HG03442 (cell line): ENCODE results near the gene INPP4B.

ENCODE experiments used
- ATAC-seq: cut with Tn5 transposase; IDR thresholded peaks from one replicate; pipeline ENCODE4 v1.9.1; 2021; ENCODE audit warnings: mild to moderate bottlenecking, moderate library complexity; ENCODE audit not compliant: unreplicated experiment

Gene INPP4B

GRCh38 chr4:142497606-142498005 is 348.5 kb downstream of the INPP4B start:
- no peak for ATAC-seq

DNA sequence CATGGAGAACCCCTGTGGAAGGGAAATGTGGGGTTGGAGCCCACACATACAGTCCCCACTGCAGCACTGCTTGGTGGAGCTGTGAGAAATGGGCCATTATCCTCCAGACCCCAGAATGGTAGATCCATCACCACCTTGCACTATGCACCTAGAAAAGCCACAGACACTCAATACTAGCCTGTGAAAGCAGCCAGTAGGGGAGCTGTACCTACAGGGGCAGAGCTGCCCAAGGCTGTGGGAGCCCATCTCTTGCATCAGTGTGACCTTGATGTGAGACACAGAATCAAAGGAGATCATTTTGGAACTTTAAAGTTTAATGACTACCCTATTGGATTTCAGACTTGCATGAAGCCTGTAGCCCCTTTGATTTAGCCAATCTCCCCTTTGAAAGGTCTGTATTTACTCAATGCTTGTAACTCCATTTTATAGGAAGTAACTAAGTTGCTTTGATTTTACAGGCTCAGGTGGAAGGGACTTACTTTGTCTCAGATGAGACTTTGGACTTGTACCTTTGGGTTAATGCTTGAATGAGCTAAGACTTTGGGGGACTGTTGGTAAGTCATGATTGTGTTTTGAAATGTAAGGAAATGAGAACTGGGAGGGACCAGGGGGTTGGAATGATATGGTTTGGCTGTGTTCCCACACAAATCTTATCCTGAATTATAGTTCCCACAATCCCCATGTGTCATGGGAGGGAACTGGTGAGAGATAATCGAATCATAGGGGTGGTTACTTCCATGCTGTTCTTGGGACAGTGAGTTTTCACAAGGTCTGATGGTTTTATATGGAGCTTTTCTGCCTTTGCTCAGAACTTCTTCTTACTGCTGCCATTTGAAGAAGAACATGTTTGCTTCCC is 352.6 kb downstream of the INPP4B start:
- ATAC-seq = no peak

DNA sequence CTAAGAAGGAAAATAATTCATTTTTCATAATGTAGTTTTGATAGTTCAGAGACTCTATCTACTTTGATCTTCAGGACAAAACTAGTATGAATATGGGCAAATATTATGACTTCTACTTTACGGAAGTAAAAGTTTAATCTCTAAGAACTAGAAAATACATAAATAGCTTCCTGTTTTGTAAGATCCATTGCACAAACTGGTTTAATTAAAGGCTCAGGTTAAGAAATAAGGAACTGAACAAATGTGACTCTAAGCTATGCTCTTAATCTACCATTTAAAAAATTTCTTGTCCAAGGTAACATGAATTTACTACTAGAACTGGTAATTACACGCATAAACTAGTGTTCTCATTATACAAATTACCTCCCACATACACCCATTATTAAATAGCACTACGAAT is 360.6 kb downstream of the INPP4B start:
- ATAC-seq = no peak

DNA sequence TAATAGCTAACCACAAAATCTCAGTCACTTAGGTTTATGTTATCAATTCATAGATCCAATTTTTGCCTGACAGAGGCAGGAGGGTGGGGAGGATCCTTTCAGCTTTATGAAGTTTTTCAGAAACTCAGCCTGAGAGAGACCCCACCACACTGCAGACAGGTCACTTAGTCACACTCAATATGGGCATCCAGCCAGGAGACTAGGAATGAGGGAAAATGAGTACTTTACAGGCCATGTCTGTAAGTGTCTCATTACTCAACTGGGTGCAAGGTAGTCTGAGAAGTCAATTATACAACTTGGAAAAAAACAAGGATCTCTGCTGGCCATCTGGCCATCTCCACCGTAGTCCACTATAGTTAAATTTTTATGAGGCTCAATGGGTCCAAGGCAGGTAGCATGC is 365.9 kb downstream of the INPP4B start:
- ATAC-seq = no peak

DNA sequence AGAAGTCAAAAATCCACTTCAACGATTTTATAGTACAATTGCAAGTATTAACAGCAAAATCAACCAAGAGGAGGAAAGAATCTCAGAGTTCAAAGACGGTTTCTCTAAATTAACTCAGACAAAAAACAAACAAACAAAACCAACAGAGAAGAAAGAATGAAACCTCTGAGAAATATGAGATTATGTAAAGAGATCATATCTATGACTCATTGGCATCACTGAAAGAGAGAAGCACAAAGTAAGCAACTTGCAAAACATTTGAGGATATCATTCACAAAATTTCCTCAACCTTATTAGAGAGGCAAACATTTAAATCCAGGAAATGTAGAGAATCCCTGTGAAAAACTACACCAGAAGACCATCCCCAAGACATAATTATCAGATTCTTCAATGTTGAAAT is 370.4 kb downstream of the INPP4B start:
- ATAC-seq = no peak

DNA sequence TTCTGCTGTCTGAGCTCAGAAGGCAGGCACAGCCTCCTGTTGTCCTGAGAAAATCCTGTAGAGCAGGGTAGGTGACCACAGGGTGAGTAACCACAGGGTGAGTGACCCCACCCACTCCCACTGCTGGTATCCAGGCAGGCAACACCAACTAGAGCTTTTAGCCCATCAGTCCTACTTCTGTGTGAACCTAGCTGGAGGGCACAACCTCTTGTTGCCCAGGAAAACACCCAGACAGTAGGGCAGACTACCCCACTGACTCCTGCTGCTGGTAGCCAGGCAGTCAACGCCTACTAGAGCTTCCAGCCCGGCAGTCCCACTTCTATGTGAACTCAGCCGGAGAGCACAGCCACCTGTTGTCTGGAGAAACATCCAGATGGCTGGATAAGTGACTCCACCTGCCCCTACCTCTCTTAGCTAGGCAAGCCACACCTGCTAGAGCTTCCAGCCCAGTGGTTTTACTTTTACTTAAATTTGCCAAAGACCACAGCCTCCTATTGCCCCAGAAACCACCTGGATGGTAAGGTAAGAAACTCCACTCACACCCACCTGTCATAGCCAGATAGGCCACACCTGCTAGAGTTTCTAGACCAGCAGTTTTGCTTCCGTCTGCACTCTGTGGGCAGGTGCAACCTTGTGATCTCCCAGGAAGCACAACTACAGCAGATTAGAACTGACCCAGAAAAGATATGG is 371.6 kb downstream of the INPP4B start:
- ATAC-seq = no peak

DNA sequence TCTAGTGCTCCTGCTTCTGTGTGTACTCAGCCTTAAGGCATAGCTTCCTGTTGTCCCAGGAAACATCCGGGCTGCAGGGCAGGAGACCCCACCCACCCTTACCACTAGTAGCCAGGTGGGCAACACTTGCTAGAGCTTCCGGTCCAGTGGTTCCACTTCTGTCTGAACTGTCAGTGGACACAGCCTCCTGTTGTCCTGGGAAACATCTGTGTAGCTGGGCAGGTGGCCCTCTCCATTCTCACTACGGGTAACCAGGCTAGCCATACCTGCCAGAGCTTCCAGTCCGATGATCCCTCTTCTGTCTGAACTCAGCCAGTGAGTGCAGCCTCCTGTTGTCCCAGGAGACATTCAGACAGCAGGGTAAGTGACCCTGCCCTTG is 372.2 kb downstream of the INPP4B start:
- ATAC-seq = no peak

GRCh38 chr4:142473218-142473959 is 372.7 kb downstream of the INPP4B start:
- ATAC-seq = no peak

GRCh38 chr4:142467088-142467487 is 379.0 kb downstream of the INPP4B start:
- ATAC-seq = no peak

DNA sequence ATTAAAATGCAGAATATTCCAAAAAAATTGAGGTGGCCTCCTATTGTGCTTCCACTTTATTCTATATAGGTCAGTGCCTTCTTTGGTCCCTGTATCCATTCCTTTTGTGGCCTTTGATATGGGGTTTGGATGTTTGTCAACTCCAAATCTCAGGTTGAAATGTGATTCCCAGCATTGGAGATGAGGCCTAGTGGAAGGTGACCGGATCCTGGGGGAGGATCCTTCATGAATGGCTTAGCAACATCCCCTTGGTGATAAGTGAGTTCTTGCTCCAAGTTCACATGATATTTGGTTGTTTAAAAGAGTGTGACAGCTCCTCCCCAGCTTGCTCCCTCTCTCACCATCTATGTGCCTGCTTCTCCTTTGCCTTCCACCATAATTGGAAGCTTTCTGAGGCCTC is 380.6 kb downstream of the INPP4B start:
- no peak for ATAC-seq

DNA sequence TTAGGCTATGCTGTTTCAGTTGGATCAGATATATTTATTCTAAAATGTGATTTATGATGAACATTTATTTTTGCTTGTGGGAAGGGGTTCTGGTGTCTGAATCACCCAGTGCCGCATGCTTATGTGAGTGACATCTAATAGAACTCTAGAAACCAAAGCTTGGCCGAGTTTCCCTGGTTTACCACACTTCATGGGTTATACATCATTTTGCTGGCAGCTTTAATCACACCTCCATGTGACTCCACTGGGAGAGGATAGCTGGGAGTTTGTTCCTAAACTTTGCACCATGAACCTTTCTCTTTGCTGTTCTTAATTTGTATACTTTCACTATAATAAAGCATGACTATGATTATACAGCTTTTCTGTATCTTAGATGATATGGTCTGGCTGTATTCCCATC is 382.9 kb downstream of the INPP4B start:
- ATAC-seq = no peak

- no peak for ATAC-seq
Measured at GRCh38 chr4:142452161-142452855, 393.8 kb downstream of the INPP4B start.

DNA sequence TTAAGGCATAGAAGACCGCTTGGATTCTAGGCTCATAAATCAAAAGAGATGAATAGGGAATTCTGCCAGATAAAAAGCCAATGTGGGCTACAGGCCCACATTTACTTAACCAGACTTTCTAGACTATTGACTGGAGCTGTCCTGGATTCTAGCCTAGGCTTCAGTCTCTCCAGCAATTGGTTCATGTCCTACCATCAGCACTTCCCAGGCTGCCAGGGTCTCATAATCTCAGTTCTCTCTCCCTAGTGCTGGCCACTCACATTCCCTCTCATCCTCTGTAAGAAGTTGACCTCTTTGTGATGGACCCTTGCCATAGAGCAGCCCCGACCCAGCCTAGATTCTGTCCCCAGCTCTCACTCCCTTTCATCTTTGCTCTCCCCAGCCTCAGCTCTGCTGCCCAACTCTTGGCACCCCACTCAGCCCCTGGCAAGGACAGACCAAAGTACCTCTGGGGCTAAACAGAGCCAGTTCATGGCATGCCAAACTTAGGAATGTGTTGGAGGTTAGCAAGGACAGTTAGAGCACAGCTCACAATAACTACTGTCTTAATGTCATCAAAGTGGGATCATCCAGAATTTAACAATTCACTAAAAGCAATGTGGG is 396.2 kb downstream of the INPP4B start:
- no peak for ATAC-seq

- ATAC-seq = no peak
Measured at GRCh38 chr4:142447009-142447408, 399.1 kb downstream of the INPP4B start.

DNA sequence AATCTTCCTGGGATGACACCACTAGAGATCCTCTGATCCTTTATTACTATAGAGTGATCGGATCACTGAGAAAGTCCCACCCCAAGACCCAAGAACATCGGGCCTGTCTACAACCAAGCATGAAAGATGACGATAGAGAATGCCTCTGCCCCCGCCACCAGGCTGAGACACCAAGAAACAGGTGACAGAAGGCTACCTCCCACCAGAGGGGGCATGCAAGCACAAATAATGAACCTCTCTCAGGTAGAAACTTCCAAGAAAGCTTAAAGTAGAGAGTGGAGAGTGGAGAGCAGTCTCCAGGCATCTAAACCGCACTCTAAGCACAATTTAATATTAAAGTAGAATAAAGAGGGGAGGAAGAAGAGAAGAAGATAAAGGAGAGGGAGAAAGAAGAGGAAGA is 402.6 kb downstream of the INPP4B start:
- no peak for ATAC-seq

DNA sequence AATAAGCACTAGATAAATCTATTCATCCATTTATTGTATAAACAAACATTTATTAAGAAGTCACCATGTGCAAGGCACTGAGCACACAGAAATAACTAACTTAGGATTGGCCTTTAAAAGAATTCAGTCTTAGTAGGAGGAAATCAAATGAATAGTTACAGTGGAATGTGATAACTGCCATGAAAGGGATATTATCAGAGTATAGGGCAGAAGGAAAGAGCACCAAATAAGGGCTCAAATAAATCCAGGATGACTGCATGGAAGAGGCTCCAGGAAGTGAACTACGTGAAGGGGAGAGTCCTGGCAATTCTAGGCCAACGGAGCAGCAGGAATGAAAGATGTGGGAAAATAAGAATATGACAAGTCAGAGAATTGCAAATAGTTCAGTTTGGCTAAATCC is 406.0 kb downstream of the INPP4B start:
- no peak for ATAC-seq

DNA sequence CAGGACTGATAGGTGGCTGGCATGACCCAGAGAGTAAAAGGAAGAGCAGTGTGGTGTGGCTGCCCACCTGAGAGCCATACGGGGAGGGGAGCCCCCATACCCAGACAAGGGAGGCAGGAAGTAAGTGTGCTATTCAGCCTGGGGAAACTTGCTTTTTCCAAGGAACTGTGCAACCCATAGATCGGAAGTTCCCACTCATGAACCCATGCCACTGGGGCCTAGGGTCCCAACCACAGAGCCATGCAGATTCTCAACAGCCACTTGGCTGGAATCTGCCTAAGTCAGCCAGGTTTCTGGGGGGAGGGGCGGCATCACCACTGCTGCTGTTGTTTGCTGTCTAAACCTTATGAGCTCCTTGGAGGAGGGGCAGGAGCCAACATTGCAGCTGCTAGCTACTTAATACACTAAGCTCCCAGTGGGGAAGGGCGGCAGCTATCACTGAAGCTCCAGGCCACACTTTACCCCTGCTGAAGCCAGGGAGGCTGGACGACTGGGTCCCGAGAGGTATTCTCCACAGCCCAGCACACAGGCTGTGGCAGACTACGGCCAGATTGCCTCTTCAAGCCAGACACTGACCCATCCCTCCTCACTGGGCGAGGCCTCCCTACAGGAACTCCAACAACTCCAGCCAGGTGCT is 410.4 kb downstream of the INPP4B start:
- no peak for ATAC-seq

- ATAC-seq = no peak
Measured at GRCh38 chr4:142434519-142435224, 411.4 kb downstream of the INPP4B start.

DNA sequence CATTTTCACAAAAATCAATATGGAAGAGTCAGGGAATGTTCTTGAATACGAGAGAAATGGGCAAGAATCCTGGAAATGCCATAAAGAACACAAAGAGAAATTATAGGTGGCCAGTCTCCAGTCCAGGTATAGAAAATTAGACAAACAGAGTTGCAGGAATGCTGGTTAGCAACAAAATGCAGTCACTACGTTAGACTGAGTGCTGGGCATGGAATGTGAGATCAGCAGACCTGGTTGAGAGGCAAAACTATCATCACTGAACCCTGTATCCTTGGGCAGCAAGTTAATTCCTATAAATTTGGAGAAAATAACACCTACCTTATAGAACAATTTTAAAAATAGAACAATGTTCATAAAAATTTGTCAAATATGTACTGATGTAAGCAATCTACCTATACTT is 417.4 kb downstream of the INPP4B start:
- ATAC-seq = no peak

DNA sequence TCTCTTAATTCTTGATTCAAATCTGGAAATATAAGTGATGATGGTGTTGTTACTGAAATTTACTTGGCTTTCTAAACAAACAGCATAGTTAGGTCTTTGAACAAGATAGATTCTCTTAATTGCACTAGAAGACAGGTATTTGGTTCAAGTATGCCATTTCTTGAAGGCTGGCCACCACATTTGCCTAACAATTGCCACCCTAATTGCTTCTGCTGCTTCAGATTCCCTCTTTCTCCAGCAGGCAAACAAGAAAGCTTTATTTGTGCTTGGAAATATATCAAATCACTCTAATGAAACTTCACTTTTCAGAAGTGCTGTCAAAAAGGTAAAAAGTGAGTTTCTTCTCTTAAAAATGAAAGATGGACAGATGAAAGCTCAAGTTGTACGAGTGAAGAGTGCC is 418.6 kb downstream of the INPP4B start:
- ATAC-seq = no peak
